GM21423 (cell line): Measurements from ENCODE around the gene GAP43.

Experiments
- ATAC-seq: cut with Tn5 transposase; IDR thresholded peaks from one replicate; pipeline ENCODE4 v1.9.1; 2021; ENCODE audit warnings: mild to moderate bottlenecking, moderate library complexity; ENCODE audit not compliant: unreplicated experiment

Gene GAP43

GRCh38 chr3:115627180-115628074 is 4.1 kb downstream of the GAP43 start:
- ATAC-seq = peak; percentile 83

- ATAC-seq = peak; percentile 32
These were observed 4.7 kb downstream of the GAP43 start for GRCh38 chr3:115628075-115628412.

GRCh38 chr3:115630850-115631249 is 7.5 kb downstream of the GAP43 start:
- ATAC-seq = no peak

GRCh38 chr3:115632026-115632425 is 8.7 kb downstream of the GAP43 start:
- ATAC-seq = no peak

GRCh38 chr3:115633467-115633866 is 10.2 kb downstream of the GAP43 start:
- ATAC-seq = no peak

- no peak for ATAC-seq
These were observed 10.7 kb downstream of the GAP43 start for GRCh38 chr3:115634052-115634451.

GRCh38 chr3:115635406-115635805 is 12.1 kb downstream of the GAP43 start:
- no peak for ATAC-seq

- ATAC-seq = no peak
These were observed 14.9 kb downstream of the GAP43 start for GRCh38 chr3:115638241-115638640.

GRCh38 chr3:115638991-115639390 is 15.7 kb downstream of the GAP43 start:
- ATAC-seq = no peak

- no peak for ATAC-seq
These were observed 21.1 kb downstream of the GAP43 start for GRCh38 chr3:115644391-115644790.

- no peak for ATAC-seq
These were observed 22.8 kb downstream of the GAP43 start for GRCh38 chr3:115646027-115646690.

GRCh38 chr3:115648559-115648958 is 25.2 kb downstream of the GAP43 start:
- ATAC-seq = no peak

- peak; percentile 53 for ATAC-seq
These were observed 27.8 kb downstream of the GAP43 start for GRCh38 chr3:115651087-115651486.

GRCh38 chr3:115651599-115651998 is 28.3 kb downstream of the GAP43 start:
- no peak for ATAC-seq

GRCh38 chr3:115652738-115653137 is 29.4 kb downstream of the GAP43 start:
- peak; percentile 71 for ATAC-seq

GRCh38 chr3:115655761-115656282 is 32.5 kb downstream of the GAP43 start:
- ATAC-seq = no peak

GRCh38 chr3:115657168-115657567 is 33.9 kb downstream of the GAP43 start:
- no peak for ATAC-seq

- ATAC-seq = no peak
These were observed 34.7 kb downstream of the GAP43 start for GRCh38 chr3:115658032-115658336.

GRCh38 chr3:115658337-115659181 is 35.2 kb downstream of the GAP43 start:
- ATAC-seq = peak; percentile 82

- peak; percentile 11 for ATAC-seq
These were observed 36.2 kb downstream of the GAP43 start for GRCh38 chr3:115659253-115660220.
